ENCODE measurements around the gene PTBP3. TPM values are rescaled to one million over a fixed set of nuclear protein-coding genes. Genes with fewer than 3 reads are reported as not detected.
A peak's percentile ranks its signal among the peaks of the same experiment; 100 is the strongest.

The PTBP3 gene
- total RNA-seq, 1 donor from 2014 or later: 56.7 TPM

- H3K4me3 Mint-ChIP-seq (ENCODE audit: unreplicated experiment): no peak overlapping the region
- H3K27me3 Mint-ChIP-seq (ENCODE audit: low read depth): no peaks in the 10 kb centered on the region
- no peak overlapping the region for H3K27ac Mint-ChIP-seq (ENCODE audit: unreplicated experiment)
- H3K36me3 Mint-ChIP-seq (ENCODE audit: low read depth): no peaks in the 10 kb centered on the region
- H3K4me1 Mint-ChIP-seq (ENCODE audit: low read depth): no peaks in the 10 kb centered on the region
- no peak for DNase-seq (ENCODE audit: low spot score)
- TF ChIP-seq CTCF (IDR thresholded peaks at IDR 0.05): no peak
- no peaks in the 10 kb centered on the region for H3K9me3 Mint-ChIP-seq (ENCODE audit: low read depth)
These were observed 149.2 kb downstream of the PTBP3 start for GRCh38 chr9:112184221-112184620.

GRCh38 chr9:112180387-112180881 is 153.0 kb downstream of the PTBP3 start:
- no peaks in the 10 kb centered on the region for H3K36me3 Mint-ChIP-seq (ENCODE audit: low read depth)
- peaks cover 6% of the 10 kb centered on the region for H3K4me1 Mint-ChIP-seq (ENCODE audit: low read depth)
- H3K9me3 Mint-ChIP-seq (ENCODE audit: low read depth): no peaks in the 10 kb centered on the region
- H3K27me3 Mint-ChIP-seq (ENCODE audit: low read depth): no peaks in the 10 kb centered on the region
- no peak overlapping the region for H3K4me3 Mint-ChIP-seq (ENCODE audit: unreplicated experiment)
- H3K27ac Mint-ChIP-seq (ENCODE audit: unreplicated experiment): no peak overlapping the region
- no peak for DNase-seq (ENCODE audit: low spot score)
- TF ChIP-seq CTCF (IDR thresholded peaks at IDR 0.05): no peak

- H3K9me3 Mint-ChIP-seq (ENCODE audit: low read depth): no peaks in the 10 kb centered on the region
- no peak overlapping the region for H3K4me3 Mint-ChIP-seq (ENCODE audit: unreplicated experiment)
- peaks cover 9% of the 10 kb centered on the region for H3K4me1 Mint-ChIP-seq (ENCODE audit: low read depth)
- no peaks in the 10 kb centered on the region for H3K36me3 Mint-ChIP-seq (ENCODE audit: low read depth)
- no peak overlapping the region for H3K27ac Mint-ChIP-seq (ENCODE audit: unreplicated experiment)
- no peak for DNase-seq (ENCODE audit: low spot score)
- H3K27me3 Mint-ChIP-seq (ENCODE audit: low read depth): no peaks in the 10 kb centered on the region
- TF ChIP-seq CTCF (IDR thresholded peaks at IDR 0.05): no peak
These were observed 153.6 kb downstream of the PTBP3 start for GRCh38 chr9:112179816-112180215.

GRCh38 chr9:112176524-112176923 is 156.9 kb downstream of the PTBP3 start:
- H3K36me3 Mint-ChIP-seq (ENCODE audit: low read depth): no peaks in the 10 kb centered on the region
- H3K9me3 Mint-ChIP-seq (ENCODE audit: low read depth): no peaks in the 10 kb centered on the region
- peaks cover 26% of the 10 kb centered on the region for H3K4me1 Mint-ChIP-seq (ENCODE audit: low read depth)
- no peaks in the 10 kb centered on the region for H3K27me3 Mint-ChIP-seq (ENCODE audit: low read depth)
- no peak overlapping the region for H3K4me3 Mint-ChIP-seq (ENCODE audit: unreplicated experiment)
- no peak for TF ChIP-seq CTCF (IDR thresholded peaks at IDR 0.05)
- no peak overlapping the region for H3K27ac Mint-ChIP-seq (ENCODE audit: unreplicated experiment)
- DNase-seq (ENCODE audit: low spot score): no peak

- Mint-ChIP-seq H3K4me1 (ENCODE audit: low read depth) (peaks cover 31% of the 10 kb centered on the region), H3K27ac (ENCODE audit: unreplicated experiment) (peak overlapping the region; percentile 14), H3K9me3 (ENCODE audit: low read depth) (no peaks in the 10 kb centered on the region), H3K27me3 (ENCODE audit: low read depth) (no peaks in the 10 kb centered on the region), H3K36me3 (ENCODE audit: low read depth) (no peaks in the 10 kb centered on the region), H3K4me3 (ENCODE audit: unreplicated experiment) (peak overlapping the region; percentile 75)
- no peak for DNase-seq (ENCODE audit: low spot score)
- TF ChIP-seq CTCF (IDR thresholded peaks at IDR 0.05): no peak
These were observed 157.6 kb downstream of the PTBP3 start for GRCh38 chr9:112175796-112176315.
